PC-9 (cell line): ENCODE measurements around the gene PRRC2B. TPM values are rescaled to one million over a fixed set of nuclear protein-coding genes. Genes with fewer than 3 reads are reported as not detected.

Source experiments
- BruUV-seq: library from RNA; stranded (reverse); fragments of 400-500 nt; replicated peaks from 2 replicates; lab custom pipeline; 2021; lab: Mats Ljungman, UMichigan
- CTCF ChIA-PET: fragments of 300-600 bp; sonication (Branson Sonifier 250); formaldehyde crosslinking; loops from one replicate; lab custom pipeline; 2022; ENCODE audit warnings: antibody characterized with exemption; lab: Charles Lee
- POLR2A ChIA-PET: fragments of 300-600 bp; sonication (Branson Sonifier 250); formaldehyde crosslinking; loops from one replicate; lab custom pipeline; 2022; ENCODE audit warnings: antibody characterized with exemption; ENCODE audit not compliant: unreplicated experiment; lab: Charles Lee
- DNase-seq, 2 experiments: peaks; one replicate each; pipeline versions ENCODE4 v3.0.0 to v3.0.0-alpha.2; 2015 to 2022; ENCODE audit warnings: mixed read lengths in 1 of 2
- H2AFZ ChIP-seq: fragments of 200-600 bp; sonication (generic); 2 replicates; pipeline ENCODE4 v1.8.1; 2017; ENCODE audit warnings: antibody characterized with exemption
- H3F3A ChIP-seq: fragments of 200-600 bp; sonication (generic); 2 replicates; pipeline ENCODE4 v1.8.1; 2017; ENCODE audit warnings: antibody characterized with exemption, mild to moderate bottlenecking, low read depth; ENCODE audit not compliant: insufficient read depth
- H3K27ac ChIP-seq: fragments of 200-600 bp; sonication (generic); 2 replicates; pipeline ENCODE4 v1.6.1; 2016; ENCODE audit warnings: mixed run types
- H3K27me3 ChIP-seq: fragments of 200-600 bp; sonication (generic); 2 replicates; pipeline ENCODE4 v1.6.1; 2016; ENCODE audit warnings: low read depth, mixed run types; ENCODE audit not compliant: insufficient read depth
- H3K36me3 ChIP-seq: fragments of 200-600 bp; sonication (generic); 2 replicates; pipeline ENCODE4 v1.6.1; 2016; ENCODE audit warnings: low read depth, mixed run types
- H3K4me1 ChIP-seq: fragments of 200-600 bp; sonication (generic); replicated peaks from 2 replicates; pipeline ENCODE4 v1.6.1; 2016; ENCODE audit warnings: mixed run types; ENCODE audit not compliant: insufficient read depth
- H3K4me2 ChIP-seq: fragments of 200-600 bp; sonication (generic); 2 replicates; pipeline ENCODE4 v1.6.1; 2017; ENCODE audit warnings: mixed run types
- H3K4me3 ChIP-seq: fragments of 200-600 bp; sonication (generic); 2 replicates; pipeline ENCODE4 v1.6.1; 2016; ENCODE audit warnings: mixed run types
- H3K79me2 ChIP-seq: fragments of 200-600 bp; sonication (generic); 2 replicates; pipeline ENCODE4 v1.6.1; 2017; ENCODE audit warnings: low read depth, mixed run types
- H3K9me2 ChIP-seq: fragments of 200-600 bp; sonication (generic); 2 replicates; pipeline ENCODE4 v1.8.1; 2017; ENCODE audit warnings: mild to moderate bottlenecking; ENCODE audit not compliant: insufficient read depth
- H3K9me3 ChIP-seq: fragments of 200-600 bp; sonication (generic); 2 replicates; pipeline ENCODE4 v1.8.1; 2016; ENCODE audit warnings: low read depth; ENCODE audit not compliant: insufficient read depth
- H4K20me1 ChIP-seq: fragments of 200-600 bp; sonication (generic); 2 replicates; pipeline ENCODE4 v1.8.1; 2017; ENCODE audit not compliant: insufficient read depth
- EZH2 ChIP-seq: fragments of 200-600 bp; sonication (generic); IDR thresholded peaks from 2 replicates; pipeline ENCODE4 v1.8.0; 2017; ENCODE audit warnings: antibody characterized with exemption, low read depth
- intact Hi-C: fragments of 100-400 bp; cut with micrococcal nuclease; formaldehyde crosslinking; loops from one replicate; pipeline ENCODE4 v1.10.0; 2022; ENCODE audit not compliant: unreplicated experiment
- total RNA-seq: library from RNA; stranded (reverse); gene quantifications from 2 replicates; pipeline ENCODE4 v1.2.3, GENCODE V29; 2021
- TF ChIP-seq, protein P1 (sequence below): fragments of 200-600 bp; sonication (generic); conservative IDR thresholded peaks from 2 replicates; pipeline ENCODE4 v1.6.1; 2017; ENCODE audit warnings: mixed run types, antibody characterized with exemption, mild to moderate bottlenecking, moderate library complexity

Gene PRRC2B
- total RNA-seq, 1 experiment from 2014 or later = 361 TPM

DNA sequence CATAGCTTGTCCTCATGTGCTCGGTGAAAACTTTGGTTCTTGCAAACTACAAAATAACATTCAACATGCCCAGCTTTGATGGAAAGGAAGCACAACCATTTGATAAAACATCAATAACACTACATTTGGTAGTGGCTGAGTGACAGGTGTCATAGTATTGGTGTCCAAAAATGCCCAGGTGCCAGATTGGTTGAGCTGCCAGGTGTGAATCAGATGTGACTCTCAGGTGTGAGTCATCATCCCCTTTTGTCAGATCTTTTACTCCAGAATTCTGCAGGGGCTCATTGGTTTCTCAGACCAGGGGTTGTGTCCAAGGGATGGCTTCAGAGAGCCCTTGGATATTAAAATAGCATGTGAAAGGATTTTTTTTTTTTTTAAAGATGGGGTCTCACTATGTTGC lies 86.4 kb downstream of the PRRC2B start:
- ChIA-PET POLR2A (interaction anchor here (0.7 kb wide), 1 partner anchor 25 kb away, joined by 3 read pairs; no protein-coding TSS in a partner anchor), CTCF (interaction anchor here (0.6 kb wide), 1 partner anchor 13 kb away, joined by 4 read pairs; no protein-coding TSS in a partner anchor)

DNA sequence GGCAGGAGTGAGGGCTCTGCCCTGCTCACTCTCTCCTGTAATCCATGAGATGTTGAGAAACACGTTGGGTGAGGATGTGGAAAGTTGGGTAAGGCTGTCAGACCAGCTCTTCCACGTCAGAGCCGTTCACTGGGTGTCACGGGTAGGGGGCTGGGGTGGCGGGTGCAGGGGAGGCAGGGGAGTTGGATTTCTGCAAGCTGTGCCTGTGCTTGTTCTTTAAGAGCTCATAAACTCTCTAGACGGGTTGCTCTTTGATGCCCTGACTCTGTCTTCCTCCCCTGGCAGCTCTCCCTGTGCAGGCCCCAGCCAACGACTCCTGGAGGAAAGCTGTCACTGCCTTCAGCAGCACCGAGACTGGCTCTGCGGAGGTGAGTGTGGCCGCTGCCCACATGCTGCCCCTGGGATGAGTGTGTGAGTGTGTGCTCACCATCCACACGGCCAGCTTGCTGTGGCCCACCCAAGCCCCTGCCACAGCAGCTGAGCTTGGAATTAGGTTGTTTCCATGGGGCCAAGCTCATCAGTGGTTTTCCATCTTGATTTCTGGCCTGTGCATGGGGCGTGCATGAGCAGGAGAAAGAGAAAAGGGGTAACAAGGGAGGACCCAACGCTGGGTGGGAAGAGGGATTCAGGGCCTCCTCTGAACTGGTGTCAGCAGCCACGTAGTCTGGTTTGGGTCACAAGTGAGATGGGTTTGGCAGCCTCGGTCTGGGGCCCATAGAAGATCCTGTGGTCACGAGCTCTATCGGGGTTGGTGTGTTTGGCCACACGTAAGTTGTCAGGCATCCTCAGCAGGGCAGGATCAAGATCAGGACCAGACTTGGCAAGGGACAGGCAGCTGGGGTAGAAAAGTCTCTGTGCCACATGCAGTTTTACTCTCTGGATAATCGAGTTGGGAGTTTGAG lies 87.8 kb downstream of the PRRC2B start:
- TF ChIP-seq EZH2 = no peak
- TF ChIP-seq, protein P1, sequence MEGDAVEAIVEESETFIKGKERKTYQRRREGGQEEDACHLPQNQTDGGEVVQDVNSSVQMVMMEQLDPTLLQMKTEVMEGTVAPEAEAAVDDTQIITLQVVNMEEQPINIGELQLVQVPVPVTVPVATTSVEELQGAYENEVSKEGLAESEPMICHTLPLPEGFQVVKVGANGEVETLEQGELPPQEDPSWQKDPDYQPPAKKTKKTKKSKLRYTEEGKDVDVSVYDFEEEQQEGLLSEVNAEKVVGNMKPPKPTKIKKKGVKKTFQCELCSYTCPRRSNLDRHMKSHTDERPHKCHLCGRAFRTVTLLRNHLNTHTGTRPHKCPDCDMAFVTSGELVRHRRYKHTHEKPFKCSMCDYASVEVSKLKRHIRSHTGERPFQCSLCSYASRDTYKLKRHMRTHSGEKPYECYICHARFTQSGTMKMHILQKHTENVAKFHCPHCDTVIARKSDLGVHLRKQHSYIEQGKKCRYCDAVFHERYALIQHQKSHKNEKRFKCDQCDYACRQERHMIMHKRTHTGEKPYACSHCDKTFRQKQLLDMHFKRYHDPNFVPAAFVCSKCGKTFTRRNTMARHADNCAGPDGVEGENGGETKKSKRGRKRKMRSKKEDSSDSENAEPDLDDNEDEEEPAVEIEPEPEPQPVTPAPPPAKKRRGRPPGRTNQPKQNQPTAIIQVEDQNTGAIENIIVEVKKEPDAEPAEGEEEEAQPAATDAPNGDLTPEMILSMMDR = no peak
- Histone ChIP-seq H3K27me3 (no peaks in the 10 kb centered on the region), H3K36me3 (peaks cover 28% of the 10 kb centered on the region), H3K4me1 (no peaks in the 10 kb centered on the region), H3K9me3 (no peaks in the 10 kb centered on the region), H3K79me2 (peaks cover 16% of the 10 kb centered on the region; the same call in 1 of the 2 replicates), H3K4me3 (no peak overlapping the region), H3K4me2 (no peak overlapping the region), H3K27ac (no peak overlapping the region), H3F3A (peaks cover 17% of the 10 kb centered on the region), H3K9me2 (no peaks in the 10 kb centered on the region), H4K20me1 (peaks cover 55% of the 10 kb centered on the region), H2AFZ (no peak overlapping the region)
- DNase-seq = no peak
- intact Hi-C loops = no loop called here
- ChIA-PET POLR2A (interaction anchor here (0.7 kb wide), 2 partner anchors 176 to 318 kb away, joined by 3 to 4 read pairs; no protein-coding TSS in a partner anchor), CTCF (interaction anchor here (0.6 to 0.7 kb wide), 2 partner anchors 320 to 344 kb away, joined by 5 to 10 read pairs; no protein-coding TSS in a partner anchor)
- BruUV-seq = no TSS peak

More for the DNA sequence above, 86.4 kb downstream of the PRRC2B start:
- no peak overlapping the region for H2AFZ ChIP-seq
- H3K27ac ChIP-seq = no peak overlapping the region
- intact Hi-C loops = no loop called here
- peaks cover 16% of the 10 kb centered on the region; the same call in 1 of the 2 replicates for H3K79me2 ChIP-seq
- DNase-seq = no peak
- no peaks in the 10 kb centered on the region for H3K4me1 ChIP-seq
- H3K4me2 ChIP-seq = no peak overlapping the region
- H3K27me3 ChIP-seq = no peaks in the 10 kb centered on the region
- H3F3A ChIP-seq = peaks cover 17% of the 10 kb centered on the region
- H3K4me3 ChIP-seq = no peak overlapping the region
- BruUV-seq = no TSS peak
- H3K36me3 ChIP-seq = peaks cover 25% of the 10 kb centered on the region
- H3K9me2 ChIP-seq = no peaks in the 10 kb centered on the region
- H3K9me3 ChIP-seq = no peaks in the 10 kb centered on the region
- TF ChIP-seq, protein P1 = no peak
- TF ChIP-seq EZH2 = no peak
- peaks cover 61% of the 10 kb centered on the region for H4K20me1 ChIP-seq

DNA sequence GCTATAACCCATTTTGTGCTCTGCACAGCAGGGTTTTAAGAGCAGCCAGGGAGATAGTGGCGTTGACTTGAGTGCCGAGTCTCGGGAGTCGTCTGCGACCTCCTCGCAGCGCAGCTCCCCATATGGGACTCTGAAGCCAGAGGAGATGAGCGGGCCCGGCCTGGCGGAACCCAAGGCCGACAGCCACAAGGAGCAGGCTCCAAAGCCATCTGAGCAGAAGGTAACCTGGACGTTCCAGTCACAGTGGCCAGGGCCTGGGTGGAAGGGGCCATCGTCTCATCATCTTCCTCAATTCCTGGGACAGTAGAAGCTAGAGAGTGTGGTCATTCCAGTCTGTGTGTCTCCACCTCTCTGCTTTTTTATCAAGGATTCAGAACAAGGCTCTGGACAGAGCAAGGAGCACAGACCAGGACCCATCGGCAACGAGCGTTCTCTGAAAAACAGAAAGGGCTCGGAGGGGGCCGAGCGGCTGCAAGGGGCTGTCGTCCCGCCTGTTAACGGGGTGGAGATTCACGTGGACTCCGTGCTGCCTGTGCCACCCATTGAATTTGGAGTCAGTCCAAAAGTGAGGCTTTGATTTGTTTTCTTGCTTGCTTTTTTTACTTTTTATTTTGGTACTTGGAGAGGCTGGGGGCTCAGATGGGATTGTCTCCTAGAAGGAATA lies 88.6 kb downstream of the PRRC2B start:
- POLR2A ChIA-PET = no interaction called here
- H3K9me3 ChIP-seq = no peaks in the 10 kb centered on the region

More for the DNA sequence above, 88.6 kb downstream of the PRRC2B start:
- no TSS peak for BruUV-seq
- H4K20me1 ChIP-seq = peaks cover 56% of the 10 kb centered on the region
- H3K79me2 ChIP-seq = peaks cover 16% of the 10 kb centered on the region; the same call in 1 of the 2 replicates
- H3K4me1 ChIP-seq = no peaks in the 10 kb centered on the region
- TF ChIP-seq, protein P1 = no peak
- TF ChIP-seq EZH2 = no peak
- H3K4me3 ChIP-seq = no peak overlapping the region
- H3K9me2 ChIP-seq = no peaks in the 10 kb centered on the region
- H3K36me3 ChIP-seq = peaks cover 28% of the 10 kb centered on the region
- DNase-seq = no peak
- no peaks in the 10 kb centered on the region for H3K27me3 ChIP-seq
- no peak overlapping the region for H3K4me2 ChIP-seq
- CTCF ChIA-PET = no interaction called here
- intact Hi-C loops = no loop called here
- peaks cover 17% of the 10 kb centered on the region for H3F3A ChIP-seq
- no peak overlapping the region for H2AFZ ChIP-seq
- no peak overlapping the region for H3K27ac ChIP-seq
